Measurements from ENCODE around the gene TMEM184B.

Gene TMEM184B

GRCh38 chr22:38223289-38223960 is 49.4 kb downstream of the TMEM184B start:
- DNase-seq: no peak

- DNase-seq: no peak
Measured at GRCh38 chr22:38222797-38223119, 50.1 kb downstream of the TMEM184B start.

GRCh38 chr22:38221908-38222796 is 50.7 kb downstream of the TMEM184B start:
- no peak for DNase-seq

- DNase-seq: no peak
Measured at GRCh38 chr22:38221407-38221806, 51.4 kb downstream of the TMEM184B start.

DNA sequence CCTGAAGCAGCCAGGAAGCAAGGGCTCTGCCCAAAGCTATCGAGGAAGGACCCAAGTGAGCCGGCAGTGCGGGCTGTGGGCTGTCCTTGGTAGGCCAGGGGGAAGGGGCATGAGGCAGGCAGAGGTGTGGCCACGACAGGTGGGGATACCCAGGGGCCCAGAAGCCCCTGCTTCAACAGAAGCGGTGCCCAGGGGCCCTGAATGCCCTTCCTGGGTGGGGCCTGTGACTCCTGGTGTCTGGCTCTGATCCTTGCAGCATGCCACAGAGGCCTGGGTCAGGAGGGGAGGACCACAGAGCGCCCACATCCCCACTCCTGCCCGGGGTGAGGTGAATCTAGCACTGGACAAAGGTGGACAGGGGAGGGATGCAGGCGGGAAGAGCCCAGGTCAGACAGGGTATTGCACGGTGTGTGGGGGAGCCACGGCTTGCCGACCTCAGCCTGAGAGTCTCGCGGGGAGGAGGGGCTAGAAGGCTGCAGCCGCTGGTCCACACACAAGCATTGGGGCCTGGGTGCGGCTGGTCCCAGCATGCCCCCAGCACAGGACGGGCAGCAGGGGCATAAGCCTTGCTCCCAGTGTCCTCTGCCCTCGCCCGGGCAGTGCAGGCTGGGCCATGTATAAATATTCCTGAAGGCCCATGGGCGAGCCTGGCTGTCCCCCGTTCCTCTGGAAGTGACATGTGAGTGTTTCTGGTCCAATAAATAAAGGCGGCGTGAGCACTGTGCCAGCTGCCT is 52.0 kb downstream of the TMEM184B start:
- DNase-seq: no peak

GRCh38 chr22:38220163-38220562 is 52.6 kb downstream of the TMEM184B start:
- no peak for DNase-seq

DNA sequence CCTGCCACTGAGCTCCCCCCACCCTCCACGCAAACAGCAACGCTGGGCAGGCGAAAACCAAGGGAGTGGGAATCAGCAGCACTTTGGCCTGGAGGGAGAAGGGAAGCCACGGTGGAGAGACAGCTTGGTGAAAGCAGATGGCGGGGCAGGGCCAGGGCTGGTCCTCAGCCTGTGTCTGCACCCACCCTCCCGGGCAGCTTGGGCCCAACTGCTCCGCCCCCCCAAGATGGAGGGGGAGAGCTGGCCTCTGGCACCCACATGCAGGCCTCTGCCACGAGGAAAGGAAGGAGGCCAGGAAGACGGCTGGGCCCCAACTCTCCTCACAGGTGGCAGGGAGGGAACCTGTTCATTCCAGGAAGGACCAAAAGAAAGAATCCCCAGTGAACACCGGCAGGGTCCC is 53.2 kb downstream of the TMEM184B start:
- no peak for DNase-seq

- DNase-seq: peak; percentile 95
Measured at GRCh38 chr22:38218661-38219622, 53.9 kb downstream of the TMEM184B start.

DNA sequence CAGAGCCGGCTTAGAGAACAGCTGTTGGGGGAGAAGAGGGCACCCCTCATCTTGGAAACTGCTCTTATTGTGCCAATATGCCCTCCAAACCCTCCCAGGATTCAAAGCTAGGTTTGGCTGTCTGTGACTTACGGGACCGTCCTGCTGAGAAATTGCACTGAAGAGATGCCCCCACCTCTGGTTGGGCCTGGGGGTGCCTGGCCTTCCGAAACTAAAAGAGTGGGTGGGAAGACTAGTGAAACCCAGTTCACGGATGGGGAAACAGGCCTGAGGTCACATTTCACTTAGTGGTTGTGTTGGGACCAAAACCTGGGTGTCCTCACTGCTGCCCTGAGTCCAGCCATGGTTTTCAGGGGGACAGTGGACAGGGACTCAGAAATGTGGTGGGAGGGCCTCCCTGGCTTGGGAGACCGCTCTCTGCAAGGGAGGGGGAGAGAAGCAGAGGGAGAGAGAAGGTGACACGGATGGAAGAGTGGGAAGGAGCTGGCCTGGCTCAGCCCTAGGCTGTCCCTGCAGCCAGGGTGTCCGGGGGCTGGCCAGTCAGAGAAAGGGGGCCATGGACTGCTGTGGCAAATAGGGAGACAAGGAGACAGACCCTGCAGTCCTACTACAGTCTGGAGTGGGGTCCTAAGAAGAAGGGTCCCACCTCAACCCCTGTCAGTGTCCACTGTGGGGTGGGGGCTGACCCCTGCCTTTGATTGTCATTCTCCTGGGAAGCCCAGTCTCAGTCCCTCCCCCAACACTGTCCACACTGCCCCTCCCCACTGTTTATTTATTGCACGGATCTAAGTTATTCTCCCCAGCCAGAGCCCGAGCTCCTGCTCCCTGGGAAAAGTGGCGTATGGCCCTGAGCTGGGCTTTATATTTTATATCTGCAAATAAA is 57.4 kb downstream of the TMEM184B start:
- DNase-seq: no peak

- DNase-seq: peak; percentile 73
Measured at GRCh38 chr22:38214302-38215056, 58.3 kb downstream of the TMEM184B start.

DNA sequence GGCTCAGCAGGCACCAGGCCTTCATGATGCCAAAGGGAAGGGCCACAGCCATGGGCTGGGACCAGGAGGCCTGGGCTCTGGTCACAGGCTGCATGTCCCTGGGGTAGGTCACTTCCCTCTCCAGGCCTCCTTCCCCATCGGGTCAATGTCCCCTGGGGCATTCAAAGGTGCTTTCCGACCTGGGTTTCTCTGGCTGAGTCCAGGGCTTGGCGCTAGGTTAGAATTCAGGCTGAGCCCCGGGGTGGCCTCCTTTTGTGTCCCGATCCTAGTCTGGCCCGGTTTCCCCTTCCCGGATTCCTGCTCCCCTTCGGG is 58.9 kb downstream of the TMEM184B start:
- DNase-seq: no peak

DNA sequence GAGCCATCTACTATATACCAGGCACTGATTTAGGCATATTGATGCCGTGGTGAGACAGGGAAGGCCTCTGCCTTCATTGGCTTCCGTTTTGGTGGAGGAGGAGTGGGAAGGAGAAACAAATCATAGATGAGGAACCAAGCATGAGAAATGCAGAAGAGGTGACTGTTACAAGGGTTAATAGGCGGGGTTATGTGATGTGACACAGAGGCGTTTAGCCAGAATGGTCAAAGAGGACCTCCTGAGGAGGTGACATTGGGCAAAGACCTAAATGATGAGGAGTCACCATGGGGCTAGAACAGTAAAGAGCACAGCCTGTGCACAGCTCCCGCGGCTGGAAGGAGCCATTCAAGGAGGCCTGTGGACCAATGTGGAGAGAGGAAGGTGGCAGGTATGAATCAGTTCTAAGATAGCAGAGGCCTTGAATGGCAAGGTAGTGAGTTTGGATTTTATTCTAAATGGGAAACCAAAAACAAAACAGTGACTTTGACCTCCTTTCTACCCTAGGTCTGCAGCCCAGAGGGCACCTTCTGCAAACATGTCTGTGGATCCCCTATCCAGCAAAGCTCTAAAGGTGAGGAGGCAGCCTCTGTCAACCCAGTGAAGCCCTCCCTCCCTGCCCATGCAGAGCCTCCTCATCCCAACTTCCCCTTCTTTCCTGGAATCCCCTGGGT is 59.4 kb downstream of the TMEM184B start:
- no peak for DNase-seq

DNA sequence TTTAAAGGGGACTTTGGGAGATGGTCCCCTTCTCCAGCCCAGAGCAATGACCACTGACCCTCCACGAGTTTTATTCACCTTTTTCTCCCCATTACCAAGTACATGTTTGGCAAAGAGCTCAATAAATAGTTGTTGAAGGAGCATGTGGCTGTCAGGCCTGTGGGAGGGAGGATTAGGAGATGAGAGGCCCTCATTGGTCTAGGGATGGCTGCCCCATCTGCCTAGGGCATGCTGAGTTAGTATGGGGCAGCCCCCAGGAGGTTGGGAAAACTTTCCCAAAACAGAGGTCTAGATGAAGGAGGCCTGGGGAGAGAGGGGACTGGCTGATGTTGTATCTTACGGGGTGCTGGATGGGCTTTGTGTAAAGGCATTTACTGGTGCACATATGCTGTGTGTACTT is 60.4 kb downstream of the TMEM184B start:
- no peak for DNase-seq

- no peak for DNase-seq
Measured at GRCh38 chr22:38211556-38211955, 61.3 kb downstream of the TMEM184B start.

- DNase-seq: no peak
Measured at GRCh38 chr22:38208551-38208968, 64.2 kb downstream of the TMEM184B start.

DNA sequence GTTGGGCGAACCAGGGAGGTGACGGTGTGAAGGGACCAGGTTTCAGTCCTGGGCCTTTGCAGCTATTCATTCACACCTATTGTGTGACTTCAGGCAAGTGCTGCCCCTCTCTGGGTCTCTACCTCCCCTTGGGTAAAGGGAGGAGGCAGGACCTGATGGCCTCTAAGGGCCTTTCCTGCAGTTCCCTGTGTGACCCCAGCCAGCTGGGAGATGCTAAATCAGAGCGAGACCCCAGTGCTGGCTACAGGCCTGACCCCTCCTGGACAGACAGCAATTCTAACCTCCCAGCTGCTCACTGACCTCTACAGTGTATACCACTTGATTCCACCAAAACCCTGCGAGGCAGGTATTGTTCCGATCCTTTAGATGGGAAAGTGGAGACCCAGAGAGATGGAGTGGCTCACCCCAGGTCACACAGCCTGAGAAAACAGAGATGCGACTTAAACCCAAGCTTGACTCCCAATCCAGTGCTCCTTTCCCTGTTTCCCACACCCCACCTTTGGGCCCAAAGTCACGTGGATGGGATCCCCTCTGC is 64.8 kb downstream of the TMEM184B start:
- no peak for DNase-seq

- peak; percentile 90 for DNase-seq
Measured at GRCh38 chr22:38205261-38206128, 67.3 kb downstream of the TMEM184B start.

GRCh38 chr22:38204784-38205183 is 68.0 kb downstream of the TMEM184B start:
- DNase-seq: no peak
